SU-DHL-6 (cell line): ENCODE measurements around the gene GARS1.

Experiments
- H2AFZ ChIP-seq: fragments of 200-600 bp; sonication (generic); 2 replicates; pipeline ENCODE4 v1.6.1; 2014; ENCODE audit warnings: low read depth, mild to moderate bottlenecking, moderate library complexity, mixed read lengths, antibody characterized with exemption, low read length; ENCODE audit not compliant: severe bottlenecking
- H3F3A ChIP-seq: fragments of 200-600 bp; shearing (Covaris generic); 2 replicates; pipeline ENCODE4 v1.6.0; 2016; ENCODE audit warnings: antibody characterized with exemption, mild to moderate bottlenecking; ENCODE audit not compliant: insufficient read depth
- H3K27ac ChIP-seq: fragments of 200-600 bp; sonication (generic); 2 replicates; pipeline ENCODE4 v1.5.1; 2016; ENCODE audit warnings: low read depth, mild to moderate bottlenecking, low read length, moderate library complexity, mixed read lengths
- H3K27me3 ChIP-seq: fragments of 200-600 bp; sonication (generic), shearing (Covaris generic); 2 replicates; pipeline ENCODE4 v1.6.0; 2014; ENCODE audit warnings: mild to moderate bottlenecking, low read length
- H3K36me3 ChIP-seq: fragments of 200-600 bp; sonication (generic); 2 replicates; pipeline ENCODE4 v1.6.1; 2014; ENCODE audit warnings: mild to moderate bottlenecking, low read length, mixed read lengths
- H3K4me2 ChIP-seq: fragments of 300-600, 200-600 bp; shearing (Covaris generic), sonication (generic); 2 replicates; pipeline ENCODE4 v1.6.0; 2014; ENCODE audit warnings: low read length, low read depth, mild to moderate bottlenecking; ENCODE audit not compliant: poor library complexity, severe bottlenecking
- H3K4me3 ChIP-seq: fragments of 200-600 bp; sonication (generic); 2 replicates; pipeline ENCODE4 v1.5.1; 2014; ENCODE audit warnings: antibody characterized with exemption, low read length, mild to moderate bottlenecking, mixed read lengths; ENCODE audit not compliant: insufficient read depth, poor library complexity, severe bottlenecking
- H3K79me2 ChIP-seq: fragments of 200-600 bp; sonication (generic); 2 replicates; pipeline ENCODE4 v1.6.1; 2014; ENCODE audit warnings: mild to moderate bottlenecking, low read length, moderate library complexity; ENCODE audit not compliant: insufficient read depth
- H3K9ac ChIP-seq: fragments of 200-600 bp; sonication (generic); 2 replicates; pipeline ENCODE4 v1.7.0; 2014; ENCODE audit warnings: mild to moderate bottlenecking, low read length
- H3K9me2 ChIP-seq: fragments of 200-600 bp; sonication (generic); replicated peaks from 2 replicates; pipeline ENCODE4 v1.6.1; 2014; ENCODE audit warnings: low read length; ENCODE audit not compliant: insufficient read depth
- H3K9me3 ChIP-seq: fragments of 200-600 bp; sonication (generic); 2 replicates; pipeline ENCODE4 v1.6.1; 2014; ENCODE audit warnings: low read length, mixed read lengths; ENCODE audit not compliant: insufficient read depth
- H4K20me1 ChIP-seq: fragments of 200-600 bp; sonication (generic); 2 replicates; pipeline ENCODE4 v1.6.1; 2014; ENCODE audit warnings: low read depth, mild to moderate bottlenecking, antibody characterized with exemption, low read length, moderate library complexity, mixed read lengths
- EZH2phosphoT487 ChIP-seq: fragments of 200-600 bp; sonication (generic), shearing (Covaris generic); conservative IDR thresholded peaks from 2 replicates; pipeline ENCODE4 v1.6.1; 2018; ENCODE audit warnings: mild to moderate bottlenecking, antibody characterized with exemption, low read length, moderate library complexity, mixed read lengths
- TF ChIP-seq, protein P1 (sequence below): fragments of 200-600 bp; sonication (generic); IDR thresholded peaks from one replicate; pipeline ENCODE4 v1.5.1; 2017; ENCODE audit warnings: antibody characterized with exemption, mild to moderate bottlenecking, low read length, moderate library complexity; ENCODE audit not compliant: insufficient read depth, poor library complexity, severe bottlenecking

Gene GARS1

DNA sequence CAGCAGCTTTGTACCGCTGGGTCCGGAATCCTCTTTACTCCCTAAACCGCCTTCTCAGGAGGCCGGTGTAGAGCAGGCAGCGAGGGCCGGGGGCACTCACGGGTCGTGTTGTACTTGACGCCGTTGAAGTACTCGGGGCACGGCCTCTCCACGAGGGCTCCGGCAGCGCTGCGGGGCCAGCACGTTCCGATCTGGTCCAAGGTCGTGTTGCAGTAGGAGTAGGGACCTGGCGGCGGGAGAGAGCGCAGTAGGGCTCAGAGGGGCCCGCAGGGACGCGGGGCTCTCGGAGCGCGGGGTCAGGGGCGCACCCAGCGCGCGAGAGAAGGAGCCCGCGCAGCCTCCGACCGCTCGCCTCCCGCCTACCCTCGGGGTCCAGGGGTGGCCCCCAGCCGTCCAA is 87.1 kb downstream of the GARS1 start:
- Histone ChIP-seq H3K9ac (no peak overlapping the region), H3K79me2 (no peaks in the 10 kb centered on the region), H2AFZ (no peak overlapping the region), H3K27ac (no peak overlapping the region), H3F3A (no peaks in the 10 kb centered on the region), H3K9me3 (no peaks in the 10 kb centered on the region), H3K27me3 (no peaks in the 10 kb centered on the region), H4K20me1 (no peaks in the 10 kb centered on the region), H3K9me2 (no peaks in the 10 kb centered on the region), H3K4me2 (no peak overlapping the region), H3K36me3 (no peaks in the 10 kb centered on the region), H3K4me3 (no peak overlapping the region)
- TF ChIP-seq, protein P1, sequence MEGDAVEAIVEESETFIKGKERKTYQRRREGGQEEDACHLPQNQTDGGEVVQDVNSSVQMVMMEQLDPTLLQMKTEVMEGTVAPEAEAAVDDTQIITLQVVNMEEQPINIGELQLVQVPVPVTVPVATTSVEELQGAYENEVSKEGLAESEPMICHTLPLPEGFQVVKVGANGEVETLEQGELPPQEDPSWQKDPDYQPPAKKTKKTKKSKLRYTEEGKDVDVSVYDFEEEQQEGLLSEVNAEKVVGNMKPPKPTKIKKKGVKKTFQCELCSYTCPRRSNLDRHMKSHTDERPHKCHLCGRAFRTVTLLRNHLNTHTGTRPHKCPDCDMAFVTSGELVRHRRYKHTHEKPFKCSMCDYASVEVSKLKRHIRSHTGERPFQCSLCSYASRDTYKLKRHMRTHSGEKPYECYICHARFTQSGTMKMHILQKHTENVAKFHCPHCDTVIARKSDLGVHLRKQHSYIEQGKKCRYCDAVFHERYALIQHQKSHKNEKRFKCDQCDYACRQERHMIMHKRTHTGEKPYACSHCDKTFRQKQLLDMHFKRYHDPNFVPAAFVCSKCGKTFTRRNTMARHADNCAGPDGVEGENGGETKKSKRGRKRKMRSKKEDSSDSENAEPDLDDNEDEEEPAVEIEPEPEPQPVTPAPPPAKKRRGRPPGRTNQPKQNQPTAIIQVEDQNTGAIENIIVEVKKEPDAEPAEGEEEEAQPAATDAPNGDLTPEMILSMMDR: no peak
- no peak for TF ChIP-seq EZH2phosphoT487

DNA sequence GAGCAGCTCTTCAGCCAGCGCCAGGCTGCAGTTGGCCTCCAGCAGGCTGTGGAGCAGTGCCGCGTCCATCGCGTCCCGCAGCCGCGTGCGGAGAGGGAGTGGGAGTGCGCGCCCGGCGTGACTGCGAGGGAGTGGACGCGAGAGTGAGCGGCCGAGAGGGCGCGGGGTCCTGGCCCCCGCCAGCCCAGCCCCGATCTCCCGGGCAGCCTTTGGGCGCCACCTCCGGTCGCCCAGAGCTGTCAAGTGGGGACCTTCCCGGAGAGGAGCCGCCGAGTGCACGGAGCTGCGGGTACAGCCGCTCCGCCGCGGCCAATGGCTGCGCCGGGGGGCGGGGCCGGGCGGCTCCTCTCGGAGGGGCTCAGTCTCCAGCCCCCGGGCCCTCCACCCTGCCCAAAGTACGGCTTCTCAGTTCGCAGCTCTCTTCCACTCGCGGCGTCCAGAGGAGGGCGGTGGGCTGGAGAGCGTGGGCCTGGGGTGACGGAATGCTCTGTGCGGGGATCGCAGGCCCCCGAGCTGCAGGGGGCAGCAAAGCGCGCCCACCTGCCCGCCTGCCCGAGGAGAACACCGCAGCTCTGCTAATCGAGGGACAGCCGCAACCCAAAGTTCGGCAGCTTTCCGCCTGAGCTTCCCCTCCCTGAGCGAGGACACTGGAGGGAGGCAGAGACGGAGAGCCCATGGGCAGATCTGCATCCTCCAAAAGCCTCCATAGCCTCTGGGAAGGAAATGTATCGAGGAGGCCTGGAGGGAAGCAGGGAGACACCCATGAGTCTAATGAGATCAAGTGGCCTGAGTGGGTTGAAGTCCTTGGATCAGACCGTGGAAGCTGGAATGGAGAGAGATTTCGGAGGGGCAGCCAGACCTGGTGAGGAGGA is 87.8 kb downstream of the GARS1 start, which contains the start of gene CRHR2:
CRHR2 (minus strand) TSS at position 245 of the 872 bp plus-strand sequence; CDS start at position 69, 176 bp downstream.
- no peak within 1 kb of the TSS for H3K4me3 ChIP-seq
- no peaks in the 10 kb centered on the region for H3K36me3 ChIP-seq
- no peak within 1 kb of the TSS for H3K27ac ChIP-seq
- H3F3A ChIP-seq: no peaks in the 10 kb centered on the region
- no peaks in the 10 kb centered on the region for H3K9me2 ChIP-seq
- no peak within 1 kb of the TSS for H3K9ac ChIP-seq
- no peak for TF ChIP-seq EZH2phosphoT487
- TF ChIP-seq, protein P1: no peak
- H3K4me2 ChIP-seq: no peak within 1 kb of the TSS
- no peaks in the 10 kb centered on the region for H3K27me3 ChIP-seq
- no peak within 1 kb of the TSS for H2AFZ ChIP-seq
- no peaks in the 10 kb centered on the region for H3K79me2 ChIP-seq
- H3K9me3 ChIP-seq: no peaks in the 10 kb centered on the region
- H4K20me1 ChIP-seq: no peaks in the 10 kb centered on the region

DNA sequence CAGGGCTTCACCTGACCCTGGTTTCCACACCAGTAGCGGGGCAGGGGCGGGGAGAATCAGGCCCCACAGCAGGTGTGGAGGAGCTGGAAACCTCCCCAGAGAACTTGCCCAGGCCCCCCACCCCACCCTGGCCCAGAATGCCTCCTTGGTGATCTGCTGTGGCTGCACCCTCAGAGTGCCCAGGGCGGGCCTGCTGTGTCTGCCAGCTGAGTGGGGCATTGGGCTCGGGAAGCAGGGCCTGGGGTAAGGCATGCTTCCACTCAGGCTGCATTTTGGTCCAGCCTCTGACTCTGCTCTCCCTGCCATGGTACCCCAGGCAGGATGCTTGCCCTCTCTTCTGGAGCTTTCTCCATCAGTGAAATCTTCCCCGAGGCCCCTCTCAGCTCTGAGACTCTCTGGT is 88.6 kb downstream of the GARS1 start:
- Histone ChIP-seq H3K4me2 (no peak overlapping the region), H3F3A (no peaks in the 10 kb centered on the region), H3K9me2 (no peaks in the 10 kb centered on the region), H3K27me3 (no peaks in the 10 kb centered on the region), H3K27ac (no peak overlapping the region), H3K9me3 (no peaks in the 10 kb centered on the region), H2AFZ (no peak overlapping the region), H4K20me1 (no peaks in the 10 kb centered on the region), H3K4me3 (no peak overlapping the region), H3K36me3 (no peaks in the 10 kb centered on the region), H3K79me2 (no peaks in the 10 kb centered on the region), H3K9ac (no peak overlapping the region)
- TF ChIP-seq EZH2phosphoT487: no peak
- TF ChIP-seq, protein P1: no peak
